ENCODE measurements around the gene AK6. TPM values are rescaled to one million over a fixed set of nuclear protein-coding genes. Genes with fewer than 3 reads are reported as not detected.

Gene AK6
- total RNA-seq, 1 experiment from 2014 or later: 40.8 TPM

GRCh38 chr5:69343083-69343482, 26.2 kb downstream of the AK6 start:
- no peaks in the 10 kb centered on the region for H3K79me2 ChIP-seq (ENCODE audit: insufficient read depth, low read length)
- H3K9ac ChIP-seq (ENCODE audit: extremely low read depth, insufficient read length, low read length): no peak overlapping the region
- no peak for DNase-seq
- Mint-ChIP-seq H3K27me3 (ENCODE audit: low read depth) (no peaks in the 10 kb centered on the region), H3K36me3 (ENCODE audit: insufficient read depth in 1 of 3, low read depth in 3 of 3) (no peaks in the 10 kb centered on the region), H3K27ac (no peak overlapping the region), H3K4me3 (no peak overlapping the region), H3K4me1 (no peaks in the 10 kb centered on the region), H3K9me3 (no peaks in the 10 kb centered on the region)
- H3K23me2 ChIP-seq (ENCODE audit: insufficient read length, low read depth, low read length, poor library complexity, severe bottlenecking): no peaks in the 10 kb centered on the region
- no peaks in the 10 kb centered on the region for H3K9me3 ChIP-seq (ENCODE audit: control insufficient read depth, low read depth, low read length)
- no peak overlapping the region for H2AK5ac ChIP-seq (ENCODE audit: insufficient read length, low read length)
- no CpG with 5 or more reads among the region's 1 CpG for WGBS (ENCODE audit: extremely low coverage, insufficient read length, low lambda C conversion rate)
- no peak overlapping the region for H3K4me2 ChIP-seq (ENCODE audit: insufficient read depth, insufficient read length, low read length)
- H2BK20ac ChIP-seq (ENCODE audit: low read depth, low read length, poor library complexity, severe bottlenecking): no peak overlapping the region
- H4K91ac ChIP-seq (ENCODE audit: insufficient read length, low read depth, low read length): no peak overlapping the region
- no peak overlapping the region for H2BK15ac ChIP-seq (ENCODE audit: low read depth, low read length)
- H2BK12ac ChIP-seq (ENCODE audit: insufficient read length, low read depth, low read length): no peak overlapping the region
- H3K4ac ChIP-seq (ENCODE audit: low read depth, low read length): no peak overlapping the region
- no peak overlapping the region for H4K5ac ChIP-seq (ENCODE audit: insufficient read length, low read depth, low read length)
- no peak overlapping the region for H3K27ac ChIP-seq (ENCODE audit: insufficient read length, low read depth, low read length)
- H2BK120ac ChIP-seq (ENCODE audit: low read depth, low read length, poor library complexity, severe bottlenecking): no peak overlapping the region
- no peak overlapping the region for H3T11ph ChIP-seq (ENCODE audit: low read length)
- no peak overlapping the region for H4K8ac ChIP-seq (replicated peaks; ENCODE audit: insufficient read length, low read depth, low read length)
- TF ChIP-seq CTCF (conservative IDR thresholded peaks at IDR 0.05): no peak
- H3K14ac ChIP-seq (ENCODE audit: insufficient read depth, low read length): no peak overlapping the region
- H3K23ac ChIP-seq (ENCODE audit: insufficient read length, low read depth, low read length): no peak overlapping the region
- no peaks in the 10 kb centered on the region for H3K79me1 ChIP-seq (ENCODE audit: insufficient read depth, low read depth, low read length, poor library complexity, severe bottlenecking)
- H2AFZ ChIP-seq (ENCODE audit: low read length): no peak overlapping the region
- H3K27me3 ChIP-seq (ENCODE audit: insufficient read depth, low read length): no peaks in the 10 kb centered on the region
- no peak overlapping the region for H3K56ac ChIP-seq (ENCODE audit: insufficient read length, low read depth, low read length)
- no peaks in the 10 kb centered on the region for H4K20me1 ChIP-seq (ENCODE audit: control insufficient read depth, insufficient read depth, insufficient read length)
- H3K4me1 ChIP-seq (ENCODE audit: insufficient read depth, low read length): no peaks in the 10 kb centered on the region
- H3K18ac ChIP-seq (ENCODE audit: insufficient read length, low read depth, low read length): no peak overlapping the region
- H2BK5ac ChIP-seq (ENCODE audit: insufficient read length, low read length): no peak overlapping the region
